ENCODE data around the gene SLC13A5.
"Not testable (repeated sequence)": the region's sequence is repeated elsewhere in the genome, so short reads cannot be mapped to it uniquely, and the experiment has no call there.

SLC13A5 gene

DNA sequence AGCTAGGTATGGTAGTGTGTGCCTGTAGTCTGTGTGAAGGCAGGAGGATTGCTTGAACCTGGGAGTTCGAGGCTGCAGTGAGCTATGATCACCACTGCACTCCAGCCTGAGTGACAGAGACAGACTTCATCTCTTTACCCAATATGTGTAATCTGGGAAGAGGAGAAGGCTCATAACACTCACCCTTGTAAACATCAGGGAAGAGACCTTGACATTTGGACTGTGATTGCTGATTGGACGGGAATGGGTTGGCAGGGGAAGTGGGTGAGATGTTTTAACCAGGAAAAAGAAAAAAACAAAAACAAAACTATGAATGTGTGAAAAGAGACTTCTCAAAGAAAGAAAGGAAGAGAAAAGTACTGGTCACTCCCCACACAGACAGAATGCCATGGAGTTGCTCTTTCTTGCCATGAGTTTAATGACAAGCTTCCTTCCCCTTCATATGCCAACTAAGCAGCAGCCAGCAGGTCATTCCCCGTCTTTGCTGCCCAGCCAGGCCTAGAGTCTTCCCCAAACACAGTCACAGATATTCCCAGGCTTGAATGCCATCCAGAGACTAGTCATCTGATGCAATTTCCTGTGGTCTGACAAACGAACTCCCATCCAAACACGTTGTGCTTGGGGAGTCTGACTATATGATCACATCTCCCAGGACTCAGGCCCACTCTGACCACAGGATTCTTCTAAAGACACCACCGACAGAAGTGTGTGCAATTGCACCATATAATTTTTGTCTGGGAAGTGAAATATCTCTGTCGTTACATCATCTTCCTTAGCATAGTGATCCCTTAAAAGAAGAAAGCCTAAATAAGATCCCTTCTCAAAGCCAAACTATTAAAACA lies 39.1 kb upstream of the SLC13A5 start:
- WGBS, 2 donors (ENCODE audit: extremely low coverage in 2 of 2, insufficient read length in 2 of 2, insufficient replicate concordance in 1 of 2) = no CpG with 5 or more reads among the region's 7 CpGs
- H3K79me1 ChIP-seq (ENCODE audit: low read depth, low read length) = no peaks in the 10 kb centered on the region
- peak overlapping the region; percentile 78 for H2AFZ ChIP-seq (ENCODE audit: low read length)
- H3K27me3 ChIP-seq (ENCODE audit: control insufficient read depth in 3 of 3, insufficient read depth in 3 of 3, low read depth in 1 of 3, low read length in 3 of 3) = no peaks in the 10 kb centered on the region
- H3K4ac ChIP-seq (ENCODE audit: low read length) = no peak overlapping the region
- no peak overlapping the region for H2BK5ac ChIP-seq (ENCODE audit: low read length)
- no peak overlapping the region for H4K91ac ChIP-seq (ENCODE audit: low read depth, low read length, poor library complexity)
- H3K14ac ChIP-seq (ENCODE audit: low read length) = no peak overlapping the region
- no peak overlapping the region for H3K9ac ChIP-seq (ENCODE audit: low read depth, low read length, poor library complexity)
- H3K9me3 ChIP-seq (replicated peaks in 1 of 2; ENCODE audit: control insufficient read depth in 2 of 2, insufficient read depth in 1 of 2, low read depth in 1 of 2, low read length in 2 of 2) = no peaks in the 10 kb centered on the region
- H3K4me3 ChIP-seq (ENCODE audit: low read length in 2 of 2) = peak overlapping the region in 1 of 2 donors; percentile 13
- H3K36me3 ChIP-seq (replicated peaks in 1 of 2; ENCODE audit: control insufficient read depth in 2 of 2, insufficient read depth in 2 of 2, low read length in 2 of 2) = no peaks in the 10 kb centered on the region
- no peak overlapping the region for H3K4me2 ChIP-seq (ENCODE audit: insufficient read depth, low read length, poor library complexity, severe bottlenecking)
- peak overlapping the region; percentile 65 for H3K18ac ChIP-seq (ENCODE audit: low read length)
- no peak overlapping the region for H2BK120ac ChIP-seq (ENCODE audit: low read depth, low read length)
- no peak for DNase-seq (ENCODE audit: low spot score)
- H2BK12ac ChIP-seq (ENCODE audit: low read length) = no peak overlapping the region
- no peak overlapping the region for H4K8ac ChIP-seq (ENCODE audit: low read depth, low read length)
- no peak overlapping the region for H3K27ac ChIP-seq (replicated peaks; ENCODE audit: low read length)
- no peak overlapping the region for H2AK5ac ChIP-seq (ENCODE audit: low read depth, low read length)
- H3K23ac ChIP-seq (ENCODE audit: low read depth, low read length, poor library complexity) = no peak overlapping the region
- H3K4me1 ChIP-seq (ENCODE audit: control insufficient read depth in 2 of 2, insufficient read depth in 1 of 2, low read depth in 1 of 2, low read length in 2 of 2) = peaks cover 11 to 20% of the 10 kb centered on the region in 2 donors
- H2BK15ac ChIP-seq (ENCODE audit: low read length) = no peak overlapping the region

DNA sequence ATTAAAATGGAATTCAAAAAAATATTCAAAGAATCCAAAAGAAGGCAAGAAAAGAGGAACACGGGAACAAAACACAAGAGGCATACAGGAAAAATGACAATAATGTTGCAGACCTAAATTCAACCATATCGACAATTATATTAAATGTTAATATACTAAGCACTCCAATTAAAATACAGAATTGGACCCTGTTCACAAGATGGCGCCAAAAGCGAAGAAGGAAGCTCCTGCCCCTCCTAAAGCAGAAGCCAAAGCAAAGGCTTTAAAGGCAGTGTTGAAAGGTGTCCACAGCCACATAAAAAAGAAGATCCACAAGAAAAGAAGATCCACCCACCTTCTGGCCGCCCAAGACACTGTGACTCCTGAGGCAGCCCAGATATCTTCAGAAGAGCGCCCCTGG lies 36.4 kb upstream of the SLC13A5 start:
- Histone ChIP-seq H3K27ac (replicated peaks; ENCODE audit: low read length) (no peak overlapping the region), H3K4me3 (ENCODE audit: low read length in 2 of 2) (no peak overlapping the region), H3K4ac (ENCODE audit: low read length) (no peak overlapping the region), H2BK5ac (ENCODE audit: low read length) (no peak overlapping the region), H3K79me1 (ENCODE audit: low read depth, low read length) (no peaks in the 10 kb centered on the region), H3K18ac (ENCODE audit: low read length) (no peak overlapping the region), H3K9ac (ENCODE audit: low read depth, low read length, poor library complexity) (no peak overlapping the region), H2BK120ac (ENCODE audit: low read depth, low read length) (no peak overlapping the region), H4K8ac (ENCODE audit: low read depth, low read length) (no peak overlapping the region), H2AK5ac (ENCODE audit: low read depth, low read length) (no peak overlapping the region), H3K23ac (ENCODE audit: low read depth, low read length, poor library complexity) (no peak overlapping the region), H3K4me2 (ENCODE audit: insufficient read depth, low read length, poor library complexity, severe bottlenecking) (no peak overlapping the region), H3K14ac (ENCODE audit: low read length) (no peak overlapping the region), H3K27me3 (ENCODE audit: control insufficient read depth in 3 of 3, insufficient read depth in 3 of 3, low read depth in 1 of 3, low read length in 3 of 3) (no peaks in the 10 kb centered on the region), H4K91ac (ENCODE audit: low read depth, low read length, poor library complexity) (no peak overlapping the region), H2BK15ac (ENCODE audit: low read length) (no peak overlapping the region), H2AFZ (ENCODE audit: low read length) (peak overlapping the region; percentile 73), H2BK12ac (ENCODE audit: low read length) (no peak overlapping the region), H3K4me1 (ENCODE audit: control insufficient read depth in 2 of 2, insufficient read depth in 1 of 2, low read depth in 1 of 2, low read length in 2 of 2) (peaks cover 11 to 20% of the 10 kb centered on the region in 2 donors), H3K36me3 (replicated peaks in 1 of 2; ENCODE audit: control insufficient read depth in 2 of 2, insufficient read depth in 2 of 2, low read length in 2 of 2) (no peaks in the 10 kb centered on the region), H3K9me3 (replicated peaks in 1 of 2; ENCODE audit: control insufficient read depth in 2 of 2, insufficient read depth in 1 of 2, low read depth in 1 of 2, low read length in 2 of 2) (no peaks in the 10 kb centered on the region)
- WGBS, 2 donors (ENCODE audit: extremely low coverage in 2 of 2, insufficient read length in 2 of 2, insufficient replicate concordance in 1 of 2) = no CpG with 5 or more reads among the region's 6 CpGs
- no peak for DNase-seq (ENCODE audit: low spot score)

DNA sequence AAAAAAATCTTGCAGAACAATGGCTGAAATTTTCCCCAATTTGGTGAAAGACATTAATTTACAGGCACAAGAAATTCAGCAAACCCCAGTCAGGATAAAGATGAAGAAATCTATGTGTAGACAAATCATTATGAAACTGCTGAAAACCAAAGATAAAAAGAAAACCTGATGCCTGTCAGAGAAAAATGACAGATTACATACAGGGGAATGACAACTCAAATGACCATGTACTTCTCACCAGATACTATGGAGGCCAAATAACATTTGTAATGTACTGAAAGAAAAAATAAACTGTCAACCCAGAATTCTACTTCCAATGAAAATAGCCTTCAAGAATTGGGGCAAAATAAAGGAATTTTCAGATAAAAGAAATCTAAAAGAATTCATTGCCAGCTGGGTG lies 35.4 kb upstream of the SLC13A5 start:
- no peak overlapping the region for H4K91ac ChIP-seq (ENCODE audit: low read depth, low read length, poor library complexity)
- H3K18ac ChIP-seq (ENCODE audit: low read length) = no peak overlapping the region
- H3K4ac ChIP-seq (ENCODE audit: low read length) = no peak overlapping the region
- H2BK5ac ChIP-seq (ENCODE audit: low read length) = no peak overlapping the region
- H3K4me2 ChIP-seq (ENCODE audit: insufficient read depth, low read length, poor library complexity, severe bottlenecking) = no peak overlapping the region
- no peak overlapping the region for H3K27ac ChIP-seq (replicated peaks; ENCODE audit: low read length)
- peaks cover 8 to 18% of the 10 kb centered on the region in 2 donors for H3K4me1 ChIP-seq (ENCODE audit: control insufficient read depth in 2 of 2, insufficient read depth in 1 of 2, low read depth in 1 of 2, low read length in 2 of 2)
- H2AFZ ChIP-seq (ENCODE audit: low read length) = no peak overlapping the region
- no peak overlapping the region for H3K23ac ChIP-seq (ENCODE audit: low read depth, low read length, poor library complexity)
- no peak overlapping the region for H3K9ac ChIP-seq (ENCODE audit: low read depth, low read length, poor library complexity)
- H2AK5ac ChIP-seq (ENCODE audit: low read depth, low read length) = no peak overlapping the region
- H3K36me3 ChIP-seq (replicated peaks in 1 of 2; ENCODE audit: control insufficient read depth in 2 of 2, insufficient read depth in 2 of 2, low read length in 2 of 2) = no peaks in the 10 kb centered on the region
- no peak overlapping the region for H2BK120ac ChIP-seq (ENCODE audit: low read depth, low read length)
- H2BK12ac ChIP-seq (ENCODE audit: low read length) = no peak overlapping the region
- no peak overlapping the region for H3K14ac ChIP-seq (ENCODE audit: low read length)
- DNase-seq (ENCODE audit: low spot score) = no peak
- no peaks in the 10 kb centered on the region for H3K9me3 ChIP-seq (replicated peaks in 1 of 2; ENCODE audit: control insufficient read depth in 2 of 2, insufficient read depth in 1 of 2, low read depth in 1 of 2, low read length in 2 of 2)
- no peak overlapping the region for H2BK15ac ChIP-seq (ENCODE audit: low read length)
- H4K8ac ChIP-seq (ENCODE audit: low read depth, low read length) = no peak overlapping the region
- H3K4me3 ChIP-seq (ENCODE audit: low read length in 2 of 2) = no peak overlapping the region
- no peaks in the 10 kb centered on the region for H3K27me3 ChIP-seq (ENCODE audit: control insufficient read depth in 3 of 3, insufficient read depth in 3 of 3, low read depth in 1 of 3, low read length in 3 of 3)
- H3K79me1 ChIP-seq (ENCODE audit: low read depth, low read length) = no peaks in the 10 kb centered on the region

DNA sequence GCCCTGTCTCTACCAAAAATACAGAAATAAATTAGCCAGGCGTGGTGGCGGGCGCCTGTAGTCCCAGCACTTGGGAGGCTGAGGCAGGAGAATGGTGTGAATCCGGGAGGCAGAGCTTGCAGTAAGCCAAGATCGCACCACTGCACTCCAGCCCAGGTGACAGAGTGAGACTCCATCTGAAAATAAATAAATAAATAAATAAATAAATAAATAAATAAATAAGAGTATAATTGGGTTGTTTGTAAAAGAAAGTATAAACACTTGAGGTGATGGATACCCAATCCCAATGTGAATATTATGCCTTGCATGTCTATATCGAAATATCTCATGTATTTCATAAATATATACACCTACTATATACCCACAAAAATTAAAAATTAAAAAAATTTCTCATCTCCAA lies 33.5 kb upstream of the SLC13A5 start:
- H2BK5ac ChIP-seq (ENCODE audit: low read length); H3K27me3 ChIP-seq (ENCODE audit: control insufficient read depth in 3 of 3, insufficient read depth in 3 of 3, low read depth in 1 of 3, low read length in 3 of 3); H3K27ac ChIP-seq (replicated peaks; ENCODE audit: low read length); H4K91ac ChIP-seq (ENCODE audit: low read depth, low read length, poor library complexity); DNase-seq (ENCODE audit: low spot score); H2AK5ac ChIP-seq (ENCODE audit: low read depth, low read length); H3K79me1 ChIP-seq (ENCODE audit: low read depth, low read length); H3K14ac ChIP-seq (ENCODE audit: low read length); H3K36me3 ChIP-seq (replicated peaks in 1 of 2; ENCODE audit: control insufficient read depth in 2 of 2, insufficient read depth in 2 of 2, low read length in 2 of 2); H4K8ac ChIP-seq (ENCODE audit: low read depth, low read length); H3K4me3 ChIP-seq (ENCODE audit: low read length in 2 of 2); H3K9ac ChIP-seq (ENCODE audit: low read depth, low read length, poor library complexity); H3K18ac ChIP-seq (ENCODE audit: low read length); H2BK120ac ChIP-seq (ENCODE audit: low read depth, low read length); H3K4me2 ChIP-seq (ENCODE audit: insufficient read depth, low read length, poor library complexity, severe bottlenecking); H2AFZ ChIP-seq (ENCODE audit: low read length); H3K23ac ChIP-seq (ENCODE audit: low read depth, low read length, poor library complexity); H3K4me1 ChIP-seq (ENCODE audit: control insufficient read depth in 2 of 2, insufficient read depth in 1 of 2, low read depth in 1 of 2, low read length in 2 of 2); H3K4ac ChIP-seq (ENCODE audit: low read length); H2BK12ac ChIP-seq (ENCODE audit: low read length); H3K9me3 ChIP-seq (replicated peaks in 1 of 2; ENCODE audit: control insufficient read depth in 2 of 2, insufficient read depth in 1 of 2, low read depth in 1 of 2, low read length in 2 of 2); H2BK15ac ChIP-seq (ENCODE audit: low read length): not testable (repeated sequence)
- WGBS, 2 donors (ENCODE audit: extremely low coverage in 2 of 2, insufficient read length in 2 of 2, insufficient replicate concordance in 1 of 2) = no CpG with 5 or more reads among the region's 6 CpGs

Data from neuronal stem cell (in vitro differentiated cells).